ENCODE results near the gene FABP3. TPM values are rescaled to one million over a fixed set of nuclear protein-coding genes. Genes with fewer than 3 reads are reported as not detected.

The FABP3 gene
- total RNA-seq, 2 experiments from 2014 or later = not detected

DNA sequence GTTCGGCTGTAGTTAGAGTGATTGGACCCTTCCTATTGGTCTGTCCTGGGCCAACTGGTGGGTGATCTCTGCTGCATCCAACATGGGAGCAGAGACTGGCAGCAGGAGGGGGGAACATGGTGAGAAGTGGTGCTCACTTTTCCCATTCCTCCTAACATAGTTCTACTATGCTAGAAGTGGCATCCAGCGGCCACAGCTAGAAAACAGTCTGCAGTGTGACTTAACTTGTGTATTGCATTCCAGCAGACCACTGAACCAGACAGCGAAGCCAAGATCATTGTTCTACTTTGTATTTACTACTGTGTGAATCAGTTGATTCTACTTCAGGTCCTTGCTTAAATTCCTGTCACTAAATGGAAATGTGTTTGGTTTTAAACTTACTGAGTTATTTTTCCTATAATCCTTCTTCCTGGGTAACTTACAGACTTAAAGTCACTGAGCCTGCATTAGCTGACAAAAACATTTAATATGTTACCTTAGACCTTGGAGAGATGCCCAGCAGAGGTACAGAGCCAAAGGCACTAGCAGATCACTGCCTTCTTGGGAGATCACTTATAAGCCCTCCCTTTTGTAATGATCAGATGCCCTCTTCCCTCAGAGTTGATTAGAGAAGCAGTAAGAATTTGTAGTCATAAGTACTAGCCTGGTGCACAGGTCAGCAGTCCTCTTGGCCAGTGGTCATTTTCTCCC lies 8.2 kb downstream of the FABP3 start:
- Histone ChIP-seq H3K4me3 (ENCODE audit: low read length) (no peak overlapping the region), H3K4me1 (ENCODE audit: insufficient read depth, low read length) (no peaks in the 10 kb centered on the region), H3K9me3 (ENCODE audit: control insufficient read depth in 1 of 2, insufficient read depth in 1 of 2, low read length in 2 of 2) (no peaks in the 10 kb centered on the region), H3K27me3 (ENCODE audit: control insufficient read depth in 1 of 2, insufficient read depth in 2 of 2, low read length in 2 of 2) (no peaks in the 10 kb centered on the region), H3K27ac (ENCODE audit: low read depth in 1 of 2, low read length in 2 of 2) (no peak overlapping the region), H3K36me3 (ENCODE audit: insufficient read depth, low read length) (peaks cover 46% of the 10 kb centered on the region)
- Mint-ChIP-seq H3K36me3 (ENCODE audit: low read depth) (peaks cover 67% of the 10 kb centered on the region), H3K27me3 (no peaks in the 10 kb centered on the region), H3K27ac (no peak overlapping the region), H3K4me3 (no peak overlapping the region), H3K4me1 (ENCODE audit: low read depth) (no peaks in the 10 kb centered on the region), H3K9me3 (no peaks in the 10 kb centered on the region)
- DNase-seq = no peak
- CTCF ChIA-PET = no interaction called here
- intact Hi-C loops (cut with DNase I, micrococcal nuclease) = no loop called here
- ATAC-seq (ENCODE audit: poor library complexity) = no peak
- POLR2A ChIA-PET = no interaction called here
- TF ChIP-seq, protein P1, sequence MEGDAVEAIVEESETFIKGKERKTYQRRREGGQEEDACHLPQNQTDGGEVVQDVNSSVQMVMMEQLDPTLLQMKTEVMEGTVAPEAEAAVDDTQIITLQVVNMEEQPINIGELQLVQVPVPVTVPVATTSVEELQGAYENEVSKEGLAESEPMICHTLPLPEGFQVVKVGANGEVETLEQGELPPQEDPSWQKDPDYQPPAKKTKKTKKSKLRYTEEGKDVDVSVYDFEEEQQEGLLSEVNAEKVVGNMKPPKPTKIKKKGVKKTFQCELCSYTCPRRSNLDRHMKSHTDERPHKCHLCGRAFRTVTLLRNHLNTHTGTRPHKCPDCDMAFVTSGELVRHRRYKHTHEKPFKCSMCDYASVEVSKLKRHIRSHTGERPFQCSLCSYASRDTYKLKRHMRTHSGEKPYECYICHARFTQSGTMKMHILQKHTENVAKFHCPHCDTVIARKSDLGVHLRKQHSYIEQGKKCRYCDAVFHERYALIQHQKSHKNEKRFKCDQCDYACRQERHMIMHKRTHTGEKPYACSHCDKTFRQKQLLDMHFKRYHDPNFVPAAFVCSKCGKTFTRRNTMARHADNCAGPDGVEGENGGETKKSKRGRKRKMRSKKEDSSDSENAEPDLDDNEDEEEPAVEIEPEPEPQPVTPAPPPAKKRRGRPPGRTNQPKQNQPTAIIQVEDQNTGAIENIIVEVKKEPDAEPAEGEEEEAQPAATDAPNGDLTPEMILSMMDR (IDR thresholded peaks at IDR 0.05) = no peak

- TF ChIP-seq, protein P1 (IDR thresholded peaks at IDR 0.05) = no peak
- ChIA-PET CTCF (interaction anchor here (0.5 kb wide), 1 partner anchor 253 kb away, joined by 5 read pairs; no protein-coding TSS in a partner anchor), POLR2A (no interaction called here)
- intact Hi-C loops (cut with DNase I, micrococcal nuclease) = no loop called here
- Mint-ChIP-seq H3K9me3 (no peaks in the 10 kb centered on the region), H3K27ac (no peak overlapping the region), H3K36me3 (ENCODE audit: low read depth) (peaks cover 84% of the 10 kb centered on the region), H3K4me3 (no peak overlapping the region), H3K4me1 (ENCODE audit: low read depth) (no peaks in the 10 kb centered on the region), H3K27me3 (no peaks in the 10 kb centered on the region)
- Histone ChIP-seq H3K36me3 (ENCODE audit: insufficient read depth, low read length) (peaks cover 44% of the 10 kb centered on the region), H3K9me3 (ENCODE audit: control insufficient read depth in 1 of 2, insufficient read depth in 1 of 2, low read length in 2 of 2) (no peaks in the 10 kb centered on the region), H3K27me3 (ENCODE audit: control insufficient read depth in 1 of 2, insufficient read depth in 2 of 2, low read length in 2 of 2) (no peaks in the 10 kb centered on the region), H3K4me3 (ENCODE audit: low read length) (no peak overlapping the region), H3K4me1 (ENCODE audit: insufficient read depth, low read length) (no peaks in the 10 kb centered on the region), H3K27ac (ENCODE audit: low read depth in 1 of 2, low read length in 2 of 2) (no peak overlapping the region)
- no peak for DNase-seq
- ATAC-seq (ENCODE audit: poor library complexity) = no peak
These were observed 10.8 kb downstream of the FABP3 start for GRCh38 chr1:31362032-31362431.

DNA sequence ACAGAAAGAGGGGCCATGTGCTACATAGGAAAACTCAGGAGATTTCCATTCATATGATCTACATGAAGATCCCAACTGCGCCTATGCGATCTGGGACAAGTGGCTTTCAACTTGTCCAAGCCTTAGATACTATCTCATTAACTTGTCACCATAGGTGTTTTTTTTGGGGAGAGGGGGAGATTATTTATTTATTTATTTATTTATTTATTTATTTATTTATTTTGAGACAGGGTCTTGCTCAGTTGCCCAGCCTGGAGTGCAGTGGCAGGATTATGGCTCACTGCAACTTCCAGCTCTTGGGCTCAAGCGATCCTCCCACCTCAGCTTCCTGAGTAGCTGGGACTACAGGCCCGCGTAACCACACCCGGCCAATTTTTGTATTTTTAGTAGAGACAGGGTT lies 11.3 kb downstream of the FABP3 start:
- Mint-ChIP-seq H3K36me3 (ENCODE audit: low read depth) (peaks cover 84% of the 10 kb centered on the region), H3K9me3 (no peaks in the 10 kb centered on the region), H3K4me1 (ENCODE audit: low read depth) (no peaks in the 10 kb centered on the region), H3K4me3 (no peak overlapping the region), H3K27ac (no peak overlapping the region), H3K27me3 (no peaks in the 10 kb centered on the region)
- intact Hi-C loops (cut with DNase I, micrococcal nuclease) = no loop called here
- CTCF ChIA-PET = interaction anchor here (0.5 kb wide), 1 partner anchor 252 kb away, joined by 5 read pairs; no protein-coding TSS in a partner anchor
- DNase-seq (no peak), ATAC-seq (ENCODE audit: poor library complexity) (no peak)
- H3K27me3 ChIP-seq (ENCODE audit: control insufficient read depth in 1 of 2, insufficient read depth in 2 of 2, low read length in 2 of 2) = no peaks in the 10 kb centered on the region
- POLR2A ChIA-PET = no interaction called here
- H3K4me1 ChIP-seq (ENCODE audit: insufficient read depth, low read length) = no peaks in the 10 kb centered on the region
- H3K9me3 ChIP-seq (ENCODE audit: control insufficient read depth in 1 of 2, insufficient read depth in 1 of 2, low read length in 2 of 2) = no peaks in the 10 kb centered on the region
- no peak overlapping the region for H3K27ac ChIP-seq (ENCODE audit: low read depth in 1 of 2, low read length in 2 of 2)
- TF ChIP-seq, protein P1 (IDR thresholded peaks at IDR 0.05) = no peak
- H3K36me3 ChIP-seq (ENCODE audit: insufficient read depth, low read length) = peaks cover 42% of the 10 kb centered on the region
- H3K4me3 ChIP-seq (ENCODE audit: low read length) = no peak overlapping the region

Measured in CD4-positive, alpha-beta T cell (primary cell).